GM18498 (cell line): ENCODE data around the gene SLAIN2.

Experiments used
- ATAC-seq: cut with Tn5 transposase; IDR thresholded peaks from one replicate; pipeline ENCODE4 v1.9.1; 2021; ENCODE audit warnings: mild to moderate bottlenecking, moderate library complexity; ENCODE audit not compliant: unreplicated experiment

Gene SLAIN2

GRCh38 chr4:48368389-48368788 is 27.1 kb downstream of the SLAIN2 start:
- no peak for ATAC-seq

GRCh38 chr4:48369248-48369647 is 27.9 kb downstream of the SLAIN2 start:
- ATAC-seq, result no peak

GRCh38 chr4:48369771-48370170 is 28.4 kb downstream of the SLAIN2 start:
- no peak for ATAC-seq

GRCh38 chr4:48370260-48371134 is 29.2 kb downstream of the SLAIN2 start:
- no peak for ATAC-seq

- no peak for ATAC-seq
Observed at GRCh38 chr4:48372272-48372671, 30.9 kb downstream of the SLAIN2 start.

- ATAC-seq, result no peak
Observed at GRCh38 chr4:48375651-48376304, 34.4 kb downstream of the SLAIN2 start.

- no peak for ATAC-seq
Observed at GRCh38 chr4:48379587-48380180, 38.4 kb downstream of the SLAIN2 start.

GRCh38 chr4:48380583-48381167 is 39.3 kb downstream of the SLAIN2 start:
- no peak for ATAC-seq

GRCh38 chr4:48388525-48389154 is 47.3 kb downstream of the SLAIN2 start:
- ATAC-seq, result no peak

- no peak for ATAC-seq
Observed at GRCh38 chr4:48396043-48396442, 54.7 kb downstream of the SLAIN2 start.

GRCh38 chr4:48400416-48400815 is 59.1 kb downstream of the SLAIN2 start:
- ATAC-seq, result no peak

- ATAC-seq, result no peak
Observed at GRCh38 chr4:48403358-48403757, 62.0 kb downstream of the SLAIN2 start.

GRCh38 chr4:48403779-48404178 is 62.5 kb downstream of the SLAIN2 start:
- no peak for ATAC-seq

- ATAC-seq, result no peak
Observed at GRCh38 chr4:48405924-48406323, 64.6 kb downstream of the SLAIN2 start.

GRCh38 chr4:48409203-48409602 is 67.9 kb downstream of the SLAIN2 start:
- no peak for ATAC-seq

GRCh38 chr4:48410812-48411211 is 69.5 kb downstream of the SLAIN2 start:
- ATAC-seq, result no peak

GRCh38 chr4:48420144-48420543 is 78.8 kb downstream of the SLAIN2 start:
- ATAC-seq, result no peak

GRCh38 chr4:48421101-48421500 is 79.8 kb downstream of the SLAIN2 start:
- ATAC-seq, result no peak

GRCh38 chr4:48428926-48429325 is 87.6 kb downstream of the SLAIN2 start:
- no peak for ATAC-seq

- ATAC-seq, result no peak
Observed at GRCh38 chr4:48429709-48430474, 88.6 kb downstream of the SLAIN2 start.
